GM21786 (cell line): ENCODE data around the gene SNX7.
A peak's percentile ranks its signal among the peaks of the same experiment; 100 is the strongest.

ENCODE experiments used
- ATAC-seq: cut with Tn5 transposase; IDR thresholded peaks from one replicate; pipeline ENCODE4 v1.9.1; 2021; ENCODE audit not compliant: unreplicated experiment

The SNX7 gene

GRCh38 chr1:98764485-98764884, 103.0 kb downstream of the SNX7 start:
- no peak for ATAC-seq

- peak; percentile 80 for ATAC-seq
Measured at GRCh38 chr1:98766255-98766654, 104.7 kb downstream of the SNX7 start.

- ATAC-seq, result no peak
Measured at GRCh38 chr1:98769162-98769561, 107.6 kb downstream of the SNX7 start.

- ATAC-seq, result no peak
Measured at GRCh38 chr1:98781906-98782305, 120.4 kb downstream of the SNX7 start.

- no peak for ATAC-seq
Measured at GRCh38 chr1:98783821-98784220, 122.3 kb downstream of the SNX7 start.

DNA sequence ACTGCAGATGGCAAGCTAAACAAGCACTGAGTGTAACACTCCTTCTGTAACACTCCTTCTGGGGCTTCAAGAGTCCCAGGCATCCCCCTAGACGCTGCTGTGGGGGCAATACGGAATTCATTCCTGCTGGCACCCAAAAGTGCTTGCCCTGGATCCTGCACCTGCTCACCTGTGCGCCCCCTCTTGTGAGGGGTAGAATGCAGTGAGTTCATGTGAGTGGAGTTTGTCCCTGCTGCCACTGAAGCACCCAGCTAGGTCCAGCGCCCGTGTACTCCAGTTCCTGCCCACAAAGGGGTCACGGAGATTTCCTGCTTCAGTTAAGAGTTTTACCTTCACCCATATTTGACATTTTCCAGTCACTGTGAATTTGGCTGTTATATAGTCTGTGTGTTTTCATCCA, 130.0 kb downstream of the SNX7 start:
- no peak for ATAC-seq

- ATAC-seq, result no peak
Measured at GRCh38 chr1:98792123-98792522, 130.6 kb downstream of the SNX7 start.

- ATAC-seq, result no peak
Measured at GRCh38 chr1:98793136-98793535, 131.6 kb downstream of the SNX7 start.

DNA sequence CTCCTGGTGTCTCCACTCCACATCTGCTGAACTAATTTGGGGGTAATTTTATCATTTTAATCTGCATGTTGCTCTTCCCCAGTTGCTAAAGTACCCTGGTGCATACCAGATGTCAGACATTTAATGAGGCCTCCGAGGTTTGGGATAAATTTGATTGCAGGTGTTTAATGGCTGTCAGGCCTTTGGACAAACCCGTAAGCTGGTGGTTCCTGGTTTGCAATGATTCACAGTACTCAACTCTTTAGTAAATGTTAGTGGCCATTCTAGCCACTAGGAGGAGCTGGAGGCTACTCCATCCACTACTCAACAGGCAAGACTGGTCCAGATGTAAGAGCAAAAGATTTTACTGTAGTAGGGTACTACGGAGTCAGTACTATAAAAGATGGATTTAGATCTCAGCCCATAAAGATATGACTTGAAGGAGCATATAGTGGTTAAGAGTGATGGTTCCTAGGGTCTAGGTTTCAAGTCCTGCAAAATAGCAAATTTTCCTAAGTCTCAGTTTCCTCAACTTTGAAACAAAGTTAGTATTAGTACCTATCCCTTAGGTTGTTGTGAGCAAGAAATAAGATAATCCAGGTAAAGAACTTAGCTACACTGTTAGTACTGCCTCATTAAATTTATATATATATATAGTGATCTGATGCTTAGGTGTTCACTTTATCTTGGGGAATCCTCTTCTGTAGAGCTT, 132.8 kb downstream of the SNX7 start:
- ATAC-seq, result peak; percentile 94

DNA sequence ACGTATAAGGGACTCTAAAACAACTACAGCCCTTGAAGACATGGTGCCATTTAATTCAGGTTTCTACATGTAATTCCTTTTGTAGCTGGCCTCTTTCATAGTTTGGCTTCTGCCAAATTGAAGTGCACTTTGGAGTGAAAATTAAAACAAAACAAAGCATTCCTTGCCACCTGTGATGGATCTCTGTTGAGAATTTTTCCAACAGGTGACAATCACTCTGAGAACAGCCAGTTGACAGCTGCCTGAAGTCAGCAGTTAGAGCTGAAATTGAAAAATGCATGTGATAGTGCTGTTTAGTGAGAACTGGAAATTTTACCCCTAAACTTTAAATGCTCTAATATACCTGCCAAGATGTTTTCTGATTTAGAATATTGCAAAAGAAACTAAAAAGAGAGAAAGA, 134.5 kb downstream of the SNX7 start:
- no peak for ATAC-seq

GRCh38 chr1:98797506-98797905, 136.0 kb downstream of the SNX7 start:
- no peak for ATAC-seq
